IMR-90 (cell line): ENCODE data around the gene ABCA4. TPM values are rescaled to one million over a fixed set of nuclear protein-coding genes. Genes with fewer than 3 reads are reported as not detected.

Experiments
- ATAC-seq: fragments of 200-7000 bp; cut with Tn5 transposase; 2 replicates; pipeline ENCODE4 v1.9.1; 2020; ENCODE audit warnings: low read depth, mild to moderate bottlenecking, moderate library complexity
- BruUV-seq: library from RNA; stranded (reverse); fragments of 400-500 nt; replicated peaks from 2 replicates; lab custom pipeline; 2021; lab: Mats Ljungman, UMichigan
- CTCF ChIA-PET: fragments of 300-600 bp; formaldehyde crosslinking; extraction: SDS; loops from one replicate; lab custom pipeline; 2021; ENCODE audit warnings: antibody characterized with exemption; lab: Yijun Ruan, JAX
- POLR2A ChIA-PET: fragments of 300-600 bp; sonication (Branson Sonifier 250); formaldehyde crosslinking; loops from one replicate; lab custom pipeline; 2022; ENCODE audit warnings: antibody characterized with exemption; ENCODE audit not compliant: unreplicated experiment; lab: Charles Lee
- DNase-seq: peaks from one replicate; pipeline ENCODE4 v3.0.0; 2013
- H2AFZ ChIP-seq: replicated peaks from 2 replicates; pipeline ENCODE3; 2013; ENCODE audit warnings: low read length, mild to moderate bottlenecking; ENCODE audit not compliant: poor library complexity
- H2AK5ac ChIP-seq: 2 replicates; pipeline ENCODE4 v1.6.1; 2013; ENCODE audit warnings: low read depth, low read length, inconsistent platforms
- H2AK9ac ChIP-seq: replicated peaks from 2 replicates; pipeline ENCODE3; 2013; ENCODE audit warnings: mild to moderate bottlenecking, low read depth, low read length, moderate library complexity; ENCODE audit not compliant: poor library complexity
- H2BK120ac ChIP-seq: 2 replicates; pipeline ENCODE4 v1.6.1; 2013; ENCODE audit warnings: low read depth, low read length, inconsistent platforms
- H2BK15ac ChIP-seq: 3 replicates; pipeline ENCODE4 v1.6.1; 2013; ENCODE audit warnings: low read depth, low read length, inconsistent platforms
- H2BK20ac ChIP-seq: 2 replicates; pipeline ENCODE4 v1.6.1; 2013; ENCODE audit warnings: low read depth, mild to moderate bottlenecking, inconsistent platforms, low read length, moderate library complexity
- H2BK5ac ChIP-seq: 2 replicates; pipeline ENCODE4 v1.6.1; 2013; ENCODE audit warnings: mild to moderate bottlenecking, low read depth, low read length, inconsistent platforms; ENCODE audit not compliant: poor library complexity, severe bottlenecking
- H3K14ac ChIP-seq: replicated peaks from 2 replicates; pipeline ENCODE4 v1.6.1; 2013; ENCODE audit warnings: low read depth, low read length, inconsistent platforms
- H3K18ac ChIP-seq: 2 replicates; pipeline ENCODE4 v1.6.1; 2013; ENCODE audit warnings: low read depth, low read length, control low read depth
- H3K23ac ChIP-seq: 2 replicates; pipeline ENCODE4 v1.6.1; 2013; ENCODE audit warnings: low read depth, low read length, inconsistent platforms
- H3K27ac ChIP-seq: 2 replicates; pipeline ENCODE4 v1.5.1; 2013; ENCODE audit warnings: mild to moderate bottlenecking, control low read depth, low read length; ENCODE audit not compliant: insufficient read depth
- H3K27me3 ChIP-seq: 2 replicates; pipeline ENCODE4 v1.6.1; 2013; ENCODE audit warnings: low read length; ENCODE audit not compliant: control insufficient read depth, insufficient read depth
- H3K36me3 ChIP-seq: 2 replicates; pipeline ENCODE4 v1.6.1; 2013; ENCODE audit warnings: low read length, mixed read lengths; ENCODE audit not compliant: control insufficient read depth, insufficient read depth
- H3K4ac ChIP-seq: 2 replicates; pipeline ENCODE4 v1.6.1; 2013; ENCODE audit warnings: low read depth, low read length, inconsistent platforms
- H3K4me1 ChIP-seq: 2 replicates; pipeline ENCODE4 v1.6.1; 2013; ENCODE audit warnings: low read length, mixed read lengths; ENCODE audit not compliant: control insufficient read depth, insufficient read depth
- H3K4me2 ChIP-seq: 2 replicates; pipeline ENCODE4 v1.6.1; 2013; ENCODE audit warnings: low read depth, mild to moderate bottlenecking, control low read depth, low read length, moderate library complexity
- H3K4me3 ChIP-seq: 2 replicates; pipeline ENCODE4 v1.5.1; 2013; ENCODE audit warnings: low read depth, mild to moderate bottlenecking, control low read depth, low read length, moderate library complexity; ENCODE audit not compliant: insufficient read depth
- H3K56ac ChIP-seq: 2 replicates; pipeline ENCODE4 v1.6.1; 2013; ENCODE audit warnings: low read length, inconsistent platforms; ENCODE audit not compliant: insufficient read depth; ENCODE audit errors: extremely low read depth
- H3K79me1 ChIP-seq, 2 experiments: 2 replicates each; pipeline ENCODE4 v1.6.1; 2013; ENCODE audit warnings: low read length in 2 of 2, inconsistent platforms in 1 of 2, low read depth in 1 of 2
- H3K9ac ChIP-seq: 2 replicates; pipeline ENCODE4 v1.6.1; 2013; ENCODE audit warnings: low read depth, low read length, control low read depth
- H3K9me1 ChIP-seq: 2 replicates; pipeline ENCODE4 v1.6.1; 2013; ENCODE audit warnings: low read length, inconsistent platforms; ENCODE audit not compliant: insufficient read depth
- H3K9me3 ChIP-seq: 2 replicates; pipeline ENCODE4 v1.6.1; 2013; ENCODE audit warnings: low read length; ENCODE audit not compliant: control insufficient read depth, insufficient read depth
- H4K20me1 ChIP-seq: 2 replicates; pipeline ENCODE4 v1.6.1; 2013; ENCODE audit warnings: low read length, inconsistent platforms; ENCODE audit not compliant: insufficient read depth
- H4K5ac ChIP-seq: 2 replicates; pipeline ENCODE4 v1.6.1; 2013; ENCODE audit warnings: mild to moderate bottlenecking, low read depth, low read length, control low read depth
- H4K8ac ChIP-seq, 2 experiments: 2 replicates each; pipeline ENCODE4 v1.6.1; 2013; ENCODE audit warnings: low read depth in 2 of 2, low read length in 2 of 2, control low read depth in 1 of 2, inconsistent platforms in 1 of 2
- H4K91ac ChIP-seq: 2 replicates; pipeline ENCODE4 v1.6.1; 2013; ENCODE audit warnings: low read depth, low read length, inconsistent platforms; ENCODE audit not compliant: insufficient read depth
- CHD1 ChIP-seq: IDR thresholded peaks from 2 replicates; pipeline ENCODE4 v1.6.1; 2012; ENCODE audit warnings: low read depth, low read length, improper control_type of control experiment
- CTCF ChIP-seq: conservative IDR thresholded peaks from 2 replicates; pipeline ENCODE4 v1.5.1; 2012; ENCODE audit warnings: mild to moderate bottlenecking, low read depth, low read length, improper control_type of control experiment
- MAFK ChIP-seq: IDR thresholded peaks from 2 replicates; pipeline ENCODE4 v1.6.1; 2012; ENCODE audit warnings: low read depth, low read length, improper control_type of control experiment
- POLR2A ChIP-seq: IDR thresholded peaks from 2 replicates; pipeline ENCODE4 v1.6.1; 2012; ENCODE audit warnings: mild to moderate bottlenecking, low read depth, low read length
- RCOR1 ChIP-seq: IDR thresholded peaks from 2 replicates; pipeline ENCODE4 v1.6.1; 2012; ENCODE audit warnings: mild to moderate bottlenecking, low read length, improper control_type of control experiment; ENCODE audit not compliant: insufficient replicate concordance
- SMC3 ChIP-seq: fragments of 150-350 bp; IDR thresholded peaks from 2 replicates; pipeline ENCODE4 v1.6.1; 2016; ENCODE audit warnings: low read depth, mild to moderate bottlenecking, antibody characterized with exemption, low read length, moderate library complexity
- USF2 ChIP-seq: fragments of 150-350 bp; IDR thresholded peaks from 2 replicates; pipeline ENCODE4 v1.6.1; 2017; ENCODE audit warnings: mild to moderate bottlenecking, antibody characterized with exemption, low read length, low read depth
- WGBS, 2 experiments: methylation state at CpG; one replicate each; pipeline versions ENCODE4 v1.1.5 to v1.1.7; 2013; ENCODE audit warnings: missing lambda C conversion rate in 2 of 2; ENCODE audit not compliant: insufficient read length in 1 of 2; ENCODE audit errors: extremely low coverage in 2 of 2; 5-methylcytosine and 5-hydroxymethylcytosine counted together
- dilution Hi-C: fragments of 300-500 bp; cut with HindIII; formaldehyde crosslinking; loops from one replicate; pipeline ENCODE4 v1.14.3; 2018; ENCODE audit warnings: low sequenced_read_pairs; ENCODE audit not compliant: unreplicated experiment
- in situ Hi-C: fragments of 300-500 bp; cut with MboI; formaldehyde crosslinking; loops from 3 replicates; pipeline ENCODE4 v1.14.3; 2019; ENCODE audit warnings: low sequenced_read_pairs, inconsistent platforms, mixed read lengths
- intact Hi-C: fragments of 100-400 bp; cut with micrococcal nuclease; formaldehyde crosslinking; loops from 2 replicates; pipeline ENCODE4 v1.10.0; 2022
- polyA plus RNA-seq, 3 experiments: library from polyadenylated mRNA; depleted of rRNA; stranded (reverse); fragments of >200 nt; gene quantifications; 2 replicates each; pipeline ENCODE4 v1.2.3, GENCODE V29; 2012; ENCODE audit warnings: low replicate concordance in 1 of 3
- total RNA-seq: library from RNA; depleted of rRNA; stranded (reverse); fragments of >200 nt; gene quantifications from 2 replicates; pipeline ENCODE4 v1.2.3, GENCODE V29; 2012

ABCA4 gene
- total and polyA plus RNA-seq, 2 of the 4 experiments (the other 2 are of a cell fraction), result under 0.01 to 0.36 TPM

GRCh38 chr1:94104776-94105580 is 16.0 kb downstream of the ABCA4 start:
- H2AK9ac ChIP-seq, result peak overlapping the region; percentile 91
- H3K4me2 ChIP-seq, result no peak overlapping the region
- dilution Hi-C loops, result no loop called here
- no peak overlapping the region for H3K4ac ChIP-seq
- TF ChIP-seq USF2, result no peak
- TF ChIP-seq CHD1, result no peak
- TF ChIP-seq MAFK, result no peak
- no peak for TF ChIP-seq CTCF
- TF ChIP-seq SMC3, result no peak
- no peak for TF ChIP-seq POLR2A
- TF ChIP-seq RCOR1, result no peak
- H3K4me3 ChIP-seq, result no peak overlapping the region
- no peak overlapping the region for H2BK15ac ChIP-seq
- in situ Hi-C loops, result no loop called here
- H2AFZ ChIP-seq, result no peak overlapping the region
- H2BK20ac ChIP-seq, result no peak overlapping the region
- DNase-seq, result no peak
- H4K20me1 ChIP-seq, result no peaks in the 10 kb centered on the region
- WGBS, 2 experiments, result 100% methylated on average over 2 of the region's 10 CpGs; no CpG with 5 or more reads in 1 of the 2 experiments
- H4K8ac ChIP-seq, result no peak overlapping the region
- intact Hi-C loops, result loop anchor here (5.0 kb wide), 1 partner anchor 37 kb away; no protein-coding TSS in a partner anchor
- H3K9ac ChIP-seq, result no peak overlapping the region
- H3K14ac ChIP-seq, result no peak overlapping the region
- H3K36me3 ChIP-seq, result no peaks in the 10 kb centered on the region
- no peak overlapping the region for H3K18ac ChIP-seq
- peaks cover 17% of the 10 kb centered on the region for H3K27me3 ChIP-seq
- no peak overlapping the region for H4K5ac ChIP-seq
- H3K9me3 ChIP-seq, result no peaks in the 10 kb centered on the region
- H3K79me1 ChIP-seq, result no peaks in the 10 kb centered on the region
- BruUV-seq, result no TSS peak
- H2AK5ac ChIP-seq, result no peak overlapping the region
- ATAC-seq, result no peak
- H2BK120ac ChIP-seq, result no peak overlapping the region
- no peak overlapping the region for H3K23ac ChIP-seq
- ChIA-PET CTCF (interaction anchor here (0.9 kb wide), 1 partner anchor 59 kb away, joined by 3 read pairs; no protein-coding TSS in a partner anchor), POLR2A (no interaction called here)
- H3K9me1 ChIP-seq, result no peaks in the 10 kb centered on the region
- H3K4me1 ChIP-seq, result no peaks in the 10 kb centered on the region; the same call in 1 of the 2 replicates
- no peak overlapping the region for H4K91ac ChIP-seq
- H3K56ac ChIP-seq, result no peak overlapping the region
- no peak overlapping the region for H3K27ac ChIP-seq
- H2BK5ac ChIP-seq, result no peak overlapping the region
